GM23248 (cell line): ENCODE data around the gene NHS. TPM values are rescaled to one million over a fixed set of nuclear protein-coding genes. Genes with fewer than 3 reads are reported as not detected.

Experiments used
- DNase-seq: peaks from one replicate; pipeline ENCODE4 v3.0.0-alpha.2; 2015
- H2AFZ ChIP-seq: fragments of 200-600 bp; sonication (generic); 2 replicates; pipeline ENCODE4 v1.6.1; 2016; ENCODE audit warnings: antibody characterized with exemption
- H3F3A ChIP-seq: fragments of 200-600 bp; sonication (generic); 2 replicates; pipeline ENCODE4 v1.6.1; 2016; ENCODE audit warnings: mild to moderate bottlenecking, antibody characterized with exemption, mixed run types; ENCODE audit not compliant: insufficient read depth
- H3K27ac ChIP-seq: fragments of 200-600 bp; sonication (generic); 2 replicates; pipeline ENCODE4 v1.5.1; 2016; ENCODE audit warnings: mild to moderate bottlenecking
- H3K27me3 ChIP-seq: fragments of 200-600 bp; sonication (generic); replicated peaks from 2 replicates; pipeline ENCODE4 v1.6.1; 2016; ENCODE audit warnings: mild to moderate bottlenecking; ENCODE audit not compliant: insufficient read depth
- H3K36me3 ChIP-seq: fragments of 200-600 bp; sonication (generic); 2 replicates; pipeline ENCODE4 v1.6.1; 2016; ENCODE audit warnings: low read depth, mild to moderate bottlenecking
- H3K4me1 ChIP-seq: fragments of 200-600 bp; sonication (generic); 2 replicates; pipeline ENCODE4 v1.6.1; 2016; ENCODE audit warnings: mild to moderate bottlenecking; ENCODE audit not compliant: insufficient read depth
- H3K4me2 ChIP-seq: fragments of 200-600 bp; sonication (generic); one replicate; pipeline ENCODE4 v1.6.1; 2016; ENCODE audit warnings: mild to moderate bottlenecking; ENCODE audit not compliant: unreplicated experiment
- H3K4me3 ChIP-seq: fragments of 200-600 bp; sonication (generic); 2 replicates; pipeline ENCODE4 v1.5.1; 2016; ENCODE audit warnings: mild to moderate bottlenecking
- H3K79me2 ChIP-seq: fragments of 200-600 bp; sonication (generic); 2 replicates; pipeline ENCODE4 v1.6.1; 2016; ENCODE audit warnings: mild to moderate bottlenecking; ENCODE audit not compliant: insufficient read depth
- H3K9ac ChIP-seq: fragments of 200-600 bp; sonication (generic); 2 replicates; pipeline ENCODE4 v1.6.1; 2016; ENCODE audit warnings: mild to moderate bottlenecking
- H3K9me2 ChIP-seq: fragments of 200-600 bp; sonication (generic); 2 replicates; pipeline ENCODE4 v1.6.1; 2016; ENCODE audit warnings: mixed run types, mild to moderate bottlenecking, moderate library complexity; ENCODE audit not compliant: insufficient read depth
- H3K9me3 ChIP-seq: fragments of 200-600 bp; sonication (generic); one replicate; pipeline ENCODE4 v1.6.1; 2017; ENCODE audit warnings: low read depth
- H4K20me1 ChIP-seq: fragments of 200-600 bp; sonication (generic); 2 replicates; pipeline ENCODE4 v1.6.0; 2016; ENCODE audit not compliant: insufficient read depth
- EZH2 ChIP-seq: fragments of 200-600 bp; sonication (generic); IDR thresholded peaks from 2 replicates; pipeline ENCODE4 v1.6.1; 2018; ENCODE audit warnings: antibody characterized with exemption, mild to moderate bottlenecking; ENCODE audit not compliant: insufficient read depth, poor library complexity, severe bottlenecking
- EZH2phosphoT487 ChIP-seq: fragments of 200-600 bp; sonication (generic); IDR thresholded peaks from 2 replicates; pipeline ENCODE4 v1.6.1; 2018; ENCODE audit warnings: antibody characterized with exemption, moderate library complexity, mild to moderate bottlenecking, low read depth; ENCODE audit not compliant: insufficient read depth
- WGBS, 2 experiments: methylation state at CpG; one replicate each; pipeline ENCODE4 v1.1.6; 2015 to 2017; ENCODE audit warnings: low lambda C conversion rate in 2 of 2, low coverage in 1 of 2; ENCODE audit errors: missing lambda C conversion rate in 2 of 2; 5-methylcytosine and 5-hydroxymethylcytosine counted together
- in situ Hi-C: fragments of 300-500 bp; cut with MboI; formaldehyde crosslinking; loops from 2 replicates; pipeline ENCODE4 v1.15.0; 2020
- polyA plus RNA-seq: library from polyadenylated mRNA; unstranded; fragments of >200 nt; fragmentation: Nextera tagmentation; extraction: Ambion mirVana; gene quantifications from 2 replicates; pipeline ENCODE4 v1.2.1, GENCODE V29; 2016
- total RNA-seq: library from RNA; depleted of rRNA; stranded (reverse); fragments of >200 nt; shearing (Covaris generic); gene quantifications from 2 replicates; pipeline ENCODE4 v1.2.3, GENCODE V29; 2014

Gene NHS
- total and polyA plus RNA-seq, 2 experiments from 2014 or later, result 1.0 to 5.6 TPM

DNA sequence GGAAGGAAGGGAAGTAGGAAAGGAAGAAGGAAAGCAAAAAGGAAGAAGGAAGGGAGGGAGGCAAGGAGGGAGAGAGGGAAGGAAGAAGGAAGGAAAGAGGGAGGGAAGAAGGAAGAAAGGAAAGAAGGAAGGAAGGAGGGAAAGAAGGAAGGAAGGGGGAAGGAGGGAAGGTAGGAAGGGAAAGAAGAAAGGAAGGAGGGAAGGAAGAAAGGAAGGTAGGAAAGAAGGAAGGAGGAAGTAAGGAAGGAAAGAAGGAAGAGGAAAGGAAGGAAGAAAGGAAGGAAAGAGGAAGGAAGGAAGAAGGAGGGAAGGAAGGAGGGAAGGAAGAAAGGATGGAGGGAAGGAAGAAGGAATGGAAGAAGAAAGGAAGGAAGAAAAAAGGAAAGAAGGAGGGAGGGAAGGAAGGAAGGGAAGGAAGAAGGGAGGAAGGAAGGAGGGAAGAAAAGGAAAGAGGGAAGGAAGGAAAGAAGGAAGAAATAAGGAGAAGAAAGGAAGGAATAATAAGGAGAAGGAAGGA, 343.7 kb downstream of the NHS start:
- H3K4me1 ChIP-seq, result no peaks in the 10 kb centered on the region
- in situ Hi-C loops, result no loop called here
- no peaks in the 10 kb centered on the region for H3K9me3 ChIP-seq
- no peak overlapping the region for H3K9ac ChIP-seq
- TF ChIP-seq EZH2phosphoT487, result no peak
- H3K27me3 ChIP-seq, result no peaks in the 10 kb centered on the region
- H2AFZ ChIP-seq, result no peak overlapping the region
- H4K20me1 ChIP-seq, result no peaks in the 10 kb centered on the region
- H3K36me3 ChIP-seq, result no peaks in the 10 kb centered on the region
- no peaks in the 10 kb centered on the region for H3K79me2 ChIP-seq
- H3K4me2 ChIP-seq, result no peak overlapping the region
- H3F3A ChIP-seq, result no peaks in the 10 kb centered on the region
- H3K27ac ChIP-seq, result no peak overlapping the region
- H3K9me2 ChIP-seq, result no peaks in the 10 kb centered on the region
- no peak for DNase-seq
- no peak overlapping the region for H3K4me3 ChIP-seq

- Histone ChIP-seq H4K20me1 (no peaks in the 10 kb centered on the region), H3K9ac (no peak overlapping the region), H3K36me3 (no peaks in the 10 kb centered on the region), H3K4me3 (no peak overlapping the region), H3K79me2 (no peaks in the 10 kb centered on the region), H3K27ac (no peak overlapping the region), H3F3A (no peaks in the 10 kb centered on the region), H2AFZ (no peak overlapping the region), H3K4me1 (no peaks in the 10 kb centered on the region), H3K4me2 (no peak overlapping the region), H3K9me3 (no peaks in the 10 kb centered on the region), H3K9me2 (no peaks in the 10 kb centered on the region), H3K27me3 (no peaks in the 10 kb centered on the region)
- no peak for DNase-seq
- 86 to 90% methylated on average over 6 of the region's 6 CpGs for WGBS, 2 experiments
- in situ Hi-C loops, result no loop called here
- TF ChIP-seq EZH2phosphoT487 (no peak), EZH2 (no peak)
Observed at GRCh38 chrX:17719711-17720110, 344.7 kb downstream of the NHS start.

GRCh38 chrX:17721715-17722114, 346.7 kb downstream of the NHS start:
- no peak for DNase-seq
- 93 to 99% methylated on average over 4 of the region's 4 CpGs for WGBS, 2 experiments
- Histone ChIP-seq H2AFZ (no peak overlapping the region), H3K9me2 (no peaks in the 10 kb centered on the region), H3K4me1 (no peaks in the 10 kb centered on the region), H3K79me2 (no peaks in the 10 kb centered on the region), H3K36me3 (no peaks in the 10 kb centered on the region), H4K20me1 (no peaks in the 10 kb centered on the region), H3K9ac (no peak overlapping the region), H3K4me2 (no peak overlapping the region), H3K27ac (no peak overlapping the region), H3K27me3 (no peaks in the 10 kb centered on the region), H3K4me3 (no peak overlapping the region), H3K9me3 (no peaks in the 10 kb centered on the region), H3F3A (no peaks in the 10 kb centered on the region)
- no peak for TF ChIP-seq EZH2phosphoT487
- no peak for TF ChIP-seq EZH2
- in situ Hi-C loops, result no loop called here

- 86 to 100% methylated on average over 1 to 2 of the region's 2 CpGs for WGBS, 2 experiments
- Histone ChIP-seq H3K9me3 (no peaks in the 10 kb centered on the region), H3K9me2 (no peaks in the 10 kb centered on the region), H3K79me2 (no peaks in the 10 kb centered on the region), H3K4me2 (no peak overlapping the region), H4K20me1 (no peaks in the 10 kb centered on the region), H3K4me3 (no peak overlapping the region), H3K9ac (no peak overlapping the region), H3K27me3 (no peaks in the 10 kb centered on the region), H3F3A (no peaks in the 10 kb centered on the region), H3K36me3 (no peaks in the 10 kb centered on the region), H2AFZ (no peak overlapping the region), H3K27ac (no peak overlapping the region), H3K4me1 (no peaks in the 10 kb centered on the region)
- in situ Hi-C loops, result no loop called here
- no peak for DNase-seq
- TF ChIP-seq EZH2 (no peak), EZH2phosphoT487 (no peak)
Observed at GRCh38 chrX:17725181-17725580, 350.2 kb downstream of the NHS start.

DNA sequence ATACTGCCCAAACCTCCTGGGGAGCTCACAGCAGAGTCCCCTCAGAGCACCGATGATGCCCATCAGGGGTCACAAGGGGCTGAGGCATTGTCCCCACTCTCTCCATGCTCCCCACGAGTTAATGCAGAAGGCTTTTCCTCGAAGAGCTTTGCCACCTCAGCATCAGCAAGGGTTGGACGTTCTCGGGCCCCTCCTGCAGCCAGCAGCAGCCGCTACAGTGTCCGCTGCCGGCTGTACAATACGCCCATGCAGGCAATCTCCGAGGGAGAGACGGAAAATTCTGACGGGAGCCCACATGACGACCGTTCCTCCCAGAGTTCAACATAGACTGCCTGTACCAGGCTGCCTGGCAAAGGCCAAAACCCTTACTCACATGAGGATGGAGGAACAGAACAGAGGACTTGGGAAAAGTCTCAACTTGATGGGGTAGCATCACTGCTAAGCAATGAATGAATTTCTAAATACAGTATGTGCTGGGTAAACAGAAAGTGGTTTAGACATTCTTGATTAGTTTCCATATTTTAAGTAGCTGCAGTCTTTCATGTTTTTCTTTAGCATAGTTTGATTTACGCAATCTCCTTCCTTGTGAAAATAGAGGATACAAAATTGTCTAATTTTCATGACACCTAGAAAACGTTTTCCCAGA, 357.3 kb downstream of the NHS start:
- Histone ChIP-seq H3K9me3 (no peaks in the 10 kb centered on the region), H3K4me3 (no peak overlapping the region), H3K4me1 (no peaks in the 10 kb centered on the region), H3F3A (no peaks in the 10 kb centered on the region), H3K79me2 (no peaks in the 10 kb centered on the region), H3K27me3 (no peaks in the 10 kb centered on the region), H2AFZ (no peak overlapping the region), H4K20me1 (no peaks in the 10 kb centered on the region), H3K27ac (no peak overlapping the region), H3K4me2 (no peak overlapping the region), H3K9me2 (no peaks in the 10 kb centered on the region), H3K36me3 (no peaks in the 10 kb centered on the region), H3K9ac (no peak overlapping the region)
- in situ Hi-C loops, result no loop called here
- WGBS, 2 experiments, result 86 to 89% methylated on average over 7 to 16 of the region's 16 CpGs
- TF ChIP-seq EZH2 (no peak), EZH2phosphoT487 (no peak)
- DNase-seq, result peak; percentile 18
